GM19468 (cell line): ENCODE measurements around the gene COL6A1.

Source experiments
- ATAC-seq: cut with Tn5 transposase; IDR thresholded peaks from one replicate; pipeline ENCODE4 v1.9.1; 2021; ENCODE audit warnings: mild to moderate bottlenecking, moderate library complexity, moderate number of reproducible peaks; ENCODE audit not compliant: unreplicated experiment; ENCODE audit errors: extremely low read depth

COL6A1 gene, protein sequence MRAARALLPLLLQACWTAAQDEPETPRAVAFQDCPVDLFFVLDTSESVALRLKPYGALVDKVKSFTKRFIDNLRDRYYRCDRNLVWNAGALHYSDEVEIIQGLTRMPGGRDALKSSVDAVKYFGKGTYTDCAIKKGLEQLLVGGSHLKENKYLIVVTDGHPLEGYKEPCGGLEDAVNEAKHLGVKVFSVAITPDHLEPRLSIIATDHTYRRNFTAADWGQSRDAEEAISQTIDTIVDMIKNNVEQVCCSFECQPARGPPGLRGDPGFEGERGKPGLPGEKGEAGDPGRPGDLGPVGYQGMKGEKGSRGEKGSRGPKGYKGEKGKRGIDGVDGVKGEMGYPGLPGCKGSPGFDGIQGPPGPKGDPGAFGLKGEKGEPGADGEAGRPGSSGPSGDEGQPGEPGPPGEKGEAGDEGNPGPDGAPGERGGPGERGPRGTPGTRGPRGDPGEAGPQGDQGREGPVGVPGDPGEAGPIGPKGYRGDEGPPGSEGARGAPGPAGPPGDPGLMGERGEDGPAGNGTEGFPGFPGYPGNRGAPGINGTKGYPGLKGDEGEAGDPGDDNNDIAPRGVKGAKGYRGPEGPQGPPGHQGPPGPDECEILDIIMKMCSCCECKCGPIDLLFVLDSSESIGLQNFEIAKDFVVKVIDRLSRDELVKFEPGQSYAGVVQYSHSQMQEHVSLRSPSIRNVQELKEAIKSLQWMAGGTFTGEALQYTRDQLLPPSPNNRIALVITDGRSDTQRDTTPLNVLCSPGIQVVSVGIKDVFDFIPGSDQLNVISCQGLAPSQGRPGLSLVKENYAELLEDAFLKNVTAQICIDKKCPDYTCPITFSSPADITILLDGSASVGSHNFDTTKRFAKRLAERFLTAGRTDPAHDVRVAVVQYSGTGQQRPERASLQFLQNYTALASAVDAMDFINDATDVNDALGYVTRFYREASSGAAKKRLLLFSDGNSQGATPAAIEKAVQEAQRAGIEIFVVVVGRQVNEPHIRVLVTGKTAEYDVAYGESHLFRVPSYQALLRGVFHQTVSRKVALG

DNA sequence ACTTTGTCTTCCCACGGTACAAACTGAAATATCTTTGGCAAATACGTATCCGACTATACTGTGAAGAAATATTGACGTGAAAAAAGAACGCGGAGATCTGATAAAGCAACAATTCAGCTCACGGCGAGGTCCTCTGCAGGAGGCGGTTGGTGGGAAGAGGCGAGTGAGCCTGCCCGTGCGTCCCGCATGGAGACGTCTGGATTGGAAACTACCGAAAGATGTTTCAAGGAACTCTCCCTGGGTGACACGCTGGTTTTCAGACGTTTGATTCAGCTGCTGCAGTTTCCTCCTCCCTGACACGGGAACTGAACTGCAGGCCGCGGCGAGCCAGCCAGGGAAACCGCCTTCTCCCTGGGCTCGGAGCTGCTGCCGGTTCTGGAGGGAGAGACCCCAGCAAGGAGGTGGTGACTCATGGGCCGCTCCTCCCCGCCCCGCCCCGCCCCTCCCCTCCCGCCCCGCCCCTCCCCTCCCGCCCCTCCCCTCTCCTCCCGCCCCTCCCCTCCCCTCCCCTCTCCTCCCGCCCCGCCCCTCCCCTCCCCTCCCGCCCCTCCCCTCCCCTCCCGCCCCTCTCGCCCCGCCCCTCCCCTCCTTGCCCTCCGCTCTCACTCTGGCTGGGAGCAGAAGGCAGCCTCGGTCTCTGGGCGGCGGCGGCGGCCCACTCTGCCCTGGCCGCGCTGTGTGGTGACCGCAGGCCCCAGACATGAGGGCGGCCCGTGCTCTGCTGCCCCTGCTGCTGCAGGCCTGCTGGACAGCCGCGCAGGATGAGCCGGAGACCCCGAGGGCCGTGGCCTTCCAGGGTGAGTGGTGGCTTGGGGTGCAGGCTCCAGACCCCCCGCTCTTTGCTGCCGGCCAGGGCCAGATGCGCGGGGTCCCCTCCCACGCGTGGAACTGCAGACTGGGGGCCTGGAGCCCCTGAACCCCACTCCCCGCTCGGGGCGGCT is at the start of gene COL6A1:
COL6A1 (plus strand) TSS at position 620 of the 941 bp plus-strand sequence; CDS start at position 701, 81 bp downstream.
- ATAC-seq, result no peak

DNA sequence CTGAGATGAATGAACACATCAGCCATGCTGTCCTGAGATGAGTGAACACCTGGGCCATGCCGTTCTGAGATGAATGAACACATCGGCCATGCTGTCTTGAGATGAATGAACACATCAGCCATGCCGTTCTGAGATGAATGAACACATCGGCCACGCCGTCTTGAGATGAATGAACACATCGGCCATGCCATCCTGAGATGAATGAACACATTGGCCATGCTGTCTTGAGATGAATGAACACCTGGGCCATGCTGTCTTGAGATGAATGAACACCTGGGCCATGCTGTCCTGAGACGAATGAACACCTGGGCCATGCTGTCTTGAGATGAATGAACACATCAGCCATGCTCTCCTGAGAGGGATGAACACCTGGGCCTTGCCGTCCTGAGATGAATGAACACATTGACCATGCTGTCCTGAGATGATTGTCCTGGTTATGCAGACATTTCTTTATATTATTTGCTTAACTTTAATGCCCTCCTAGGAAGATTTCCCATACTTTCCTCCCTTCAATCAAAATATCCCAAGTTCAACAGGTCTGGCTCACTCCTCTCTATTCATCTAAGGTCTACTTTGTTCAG is 48.6 kb upstream of the COL6A1 start:
- no peak for ATAC-seq

DNA sequence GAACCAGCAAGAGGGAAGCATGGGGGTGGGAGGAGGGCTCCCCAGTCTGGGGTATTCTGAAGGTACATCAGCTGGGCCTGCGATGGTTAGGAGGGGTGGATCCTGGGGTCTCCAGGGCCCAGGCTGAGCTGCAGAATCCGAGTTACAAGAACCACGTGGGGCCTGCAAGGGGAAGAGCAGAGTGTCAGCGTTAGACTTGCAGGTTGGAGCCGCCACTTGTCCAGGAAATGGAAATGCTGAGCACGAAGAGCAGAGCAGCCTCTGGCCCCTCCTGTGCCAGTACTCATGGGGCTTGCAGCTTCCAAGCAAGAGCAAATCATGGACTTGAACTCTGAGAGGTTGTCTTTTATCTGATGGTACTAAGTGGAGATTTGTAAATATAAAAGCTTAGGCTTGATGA is 47.5 kb upstream of the COL6A1 start:
- no peak for ATAC-seq

DNA sequence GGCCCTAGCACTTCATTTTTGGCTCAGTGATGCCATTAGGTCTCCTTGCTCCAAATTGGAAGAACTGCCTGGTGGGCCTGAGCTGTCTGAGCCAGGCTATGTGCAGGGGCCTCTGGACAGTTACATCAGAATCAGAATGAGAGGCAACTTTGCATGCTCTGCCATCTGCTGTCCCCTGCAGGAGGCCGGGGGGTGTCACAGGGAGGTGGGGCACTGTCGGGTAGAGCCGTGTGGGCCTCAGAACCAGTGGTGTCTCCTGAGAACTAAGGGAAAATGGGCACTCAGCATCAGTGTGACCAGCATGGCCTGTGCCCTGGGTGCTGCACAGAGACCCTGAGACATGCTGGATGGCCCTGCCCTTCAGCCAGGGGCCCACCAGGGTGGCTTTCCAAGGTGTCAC is 47.0 kb upstream of the COL6A1 start:
- no peak for ATAC-seq

DNA sequence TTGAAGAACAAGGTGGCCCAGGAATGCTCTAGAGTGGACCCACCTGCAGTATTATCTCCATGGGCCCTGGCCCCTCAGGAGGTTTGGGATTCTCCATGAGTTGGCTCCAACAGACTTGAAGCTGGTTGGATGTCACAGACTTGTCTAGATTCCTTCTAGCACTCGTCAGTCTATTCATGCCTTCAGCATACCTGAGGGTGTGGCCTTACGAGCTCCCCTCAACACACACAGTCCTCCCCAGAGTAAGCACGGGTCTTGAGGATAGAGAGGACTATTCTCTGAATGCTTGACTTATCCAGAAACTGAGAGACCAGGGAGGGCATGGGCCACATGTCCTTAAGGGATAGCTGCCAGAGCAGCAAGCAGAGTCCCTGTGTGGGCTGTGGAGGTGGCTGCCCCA is 45.9 kb upstream of the COL6A1 start:
- ATAC-seq, result no peak

DNA sequence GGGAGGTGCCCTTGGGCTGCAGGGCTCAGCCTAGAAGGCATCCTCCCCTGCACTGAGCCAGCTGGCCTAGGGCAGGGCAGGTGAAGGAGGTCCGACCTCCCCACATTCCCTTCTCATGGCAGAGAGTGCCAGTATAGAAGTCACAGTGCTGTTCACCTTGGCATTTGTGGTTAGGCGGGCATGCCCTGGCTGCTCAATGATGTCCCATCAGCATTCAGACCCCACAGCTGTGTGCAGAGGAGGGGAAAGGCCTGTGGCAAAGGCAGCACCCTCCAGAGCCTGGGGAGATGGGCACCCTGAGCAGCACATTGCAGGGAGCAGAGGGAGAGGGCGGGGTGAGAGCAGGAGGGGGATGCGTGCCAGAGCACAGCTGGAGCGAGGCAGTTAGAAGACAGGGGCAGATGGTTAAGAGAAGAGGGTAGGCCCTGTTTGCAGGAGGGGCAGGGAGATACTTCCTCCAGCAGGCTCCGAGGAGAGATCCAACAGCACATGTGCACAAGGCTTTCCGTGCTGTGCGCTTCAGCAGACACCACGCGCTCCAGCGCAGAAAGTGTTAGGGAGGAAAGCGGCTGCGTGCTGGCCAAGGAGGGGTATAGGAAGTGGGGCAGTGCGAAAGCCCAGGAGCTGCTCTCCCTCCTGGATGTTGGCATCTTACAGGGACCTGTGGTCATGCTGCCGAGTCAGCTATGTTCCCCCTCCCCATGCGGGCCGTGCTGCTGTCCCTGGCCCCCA is 43.7 kb upstream of the COL6A1 start:
- ATAC-seq, result no peak

DNA sequence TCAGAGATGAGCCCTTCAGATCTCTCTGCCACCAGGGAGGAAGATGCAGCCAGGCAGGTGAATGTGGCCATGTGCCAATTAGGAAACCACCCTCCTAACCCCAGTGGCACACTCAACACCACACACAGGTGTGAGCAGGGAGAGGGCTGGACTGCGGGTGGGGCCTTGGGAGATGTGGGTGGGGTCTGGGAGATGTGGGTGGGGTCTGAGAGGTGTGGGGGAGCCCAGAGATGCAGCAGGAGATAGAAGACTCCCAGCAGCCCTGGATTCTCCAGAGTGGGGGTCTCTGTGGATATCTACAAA is 43.2 kb upstream of the COL6A1 start:
- no peak for ATAC-seq

DNA sequence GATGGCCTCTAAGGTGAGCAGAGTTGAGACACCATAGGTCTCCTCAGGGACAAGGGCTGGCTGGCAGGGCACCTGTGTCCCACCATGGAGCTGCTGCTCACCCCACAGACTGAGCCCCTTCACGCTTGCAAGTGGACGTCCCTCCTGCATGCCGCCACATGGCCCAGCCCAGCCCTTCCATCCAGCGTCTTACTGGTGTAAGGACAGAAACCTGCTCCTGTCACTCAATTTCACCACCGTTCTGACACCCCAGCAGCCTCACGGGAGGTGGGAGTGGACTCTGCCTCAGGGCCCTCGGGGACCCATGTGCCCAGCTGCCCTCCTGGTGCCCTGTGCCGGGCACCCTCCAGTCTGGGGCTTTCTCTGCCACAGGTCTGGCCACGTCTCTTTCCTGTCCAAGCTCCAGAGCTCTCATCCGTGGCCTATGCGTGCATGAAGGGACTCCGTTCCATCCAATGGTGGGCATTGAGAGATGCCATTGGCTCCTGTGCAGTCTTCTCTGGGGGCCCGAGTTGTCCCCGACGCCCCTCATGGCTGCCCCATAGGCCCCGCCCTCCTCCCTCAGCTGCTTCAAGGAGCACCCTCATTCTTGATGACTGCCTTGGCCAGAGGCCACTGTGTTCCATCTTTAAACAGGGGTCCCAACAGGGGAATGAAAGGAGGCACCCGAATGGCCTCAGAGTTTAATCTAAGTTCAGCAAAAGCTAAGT is 42.6 kb upstream of the COL6A1 start:
- ATAC-seq, result no peak

DNA sequence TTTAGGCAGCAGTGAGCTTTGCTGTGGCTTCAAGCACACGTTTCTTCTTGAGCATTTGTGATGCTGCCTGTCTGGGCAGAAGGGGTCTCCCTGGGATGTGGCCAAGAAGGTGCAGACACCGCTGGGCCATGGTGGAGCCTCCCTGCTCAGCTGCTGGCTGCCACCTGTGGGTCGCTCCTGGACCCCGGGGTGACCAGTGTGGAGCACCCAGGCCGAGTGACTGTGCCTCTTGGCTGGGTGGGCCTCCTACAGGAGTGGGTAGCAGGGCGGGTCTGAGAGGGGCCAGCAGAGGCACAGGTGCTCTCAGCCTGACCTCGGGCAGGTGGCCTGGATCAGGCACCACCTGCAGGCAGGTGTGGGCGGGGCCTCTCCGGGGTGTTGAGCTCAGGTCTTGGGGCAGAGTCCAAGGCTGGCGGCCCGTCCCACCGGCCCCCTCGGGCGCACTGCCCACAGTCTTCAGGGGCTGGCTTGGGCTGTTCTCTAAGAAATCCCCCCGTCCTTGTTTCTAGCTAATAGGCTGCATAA is 42.0 kb upstream of the COL6A1 start:
- ATAC-seq, result no peak

DNA sequence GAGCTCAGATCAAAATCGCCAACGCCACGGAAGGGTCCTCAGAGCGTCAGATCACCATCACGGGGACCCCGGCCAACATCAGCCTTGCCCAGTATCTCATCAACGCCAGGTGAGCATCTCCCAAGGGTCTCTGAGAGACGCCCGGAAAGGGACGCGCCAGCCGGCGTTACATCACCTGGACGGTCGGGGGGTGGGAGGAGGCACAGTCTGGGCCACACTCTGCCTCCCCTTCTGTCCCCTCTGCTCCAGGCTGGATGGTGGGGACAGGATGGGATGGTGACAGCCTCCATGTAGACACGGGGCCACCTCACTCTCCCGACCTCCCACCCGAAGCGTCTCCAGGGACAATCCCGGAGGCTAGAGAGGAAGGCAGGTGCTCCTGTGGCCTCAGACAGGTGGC is 41.5 kb upstream of the COL6A1 start:
- ATAC-seq, result no peak

DNA sequence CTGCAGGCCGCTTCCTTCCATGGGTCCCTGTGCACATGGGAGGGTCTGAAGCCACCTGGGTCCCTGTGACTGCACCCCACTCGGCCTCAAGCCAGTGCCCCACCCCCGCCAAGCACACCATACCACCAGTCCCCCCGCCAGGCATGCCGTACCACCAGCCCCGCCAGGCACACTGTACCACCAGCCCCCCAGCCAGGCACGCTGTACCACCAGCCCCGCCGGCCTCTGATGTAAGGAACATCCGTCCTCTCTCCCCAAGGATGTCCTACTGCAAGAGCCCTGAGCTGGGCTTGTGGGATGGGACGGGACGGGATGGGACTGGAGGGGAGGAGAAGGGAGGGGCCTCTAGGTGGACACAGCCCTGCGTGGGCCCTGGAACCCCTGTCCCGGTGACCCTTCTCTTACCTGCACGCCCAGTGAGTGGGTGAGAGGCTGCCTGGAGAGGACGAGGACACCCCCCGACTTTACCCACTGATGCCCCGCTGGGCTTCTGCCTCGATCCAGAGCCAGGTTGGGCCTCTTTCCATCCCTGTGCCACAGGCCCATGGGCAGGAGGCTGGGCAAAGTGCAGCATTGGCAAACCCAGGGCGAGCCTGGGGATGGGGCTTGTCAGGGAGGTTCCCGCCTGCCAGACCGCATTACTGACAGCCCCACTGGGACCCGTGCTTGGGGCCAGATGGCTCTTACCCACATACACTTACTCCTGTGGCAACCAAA is 40.8 kb upstream of the COL6A1 start:
- no peak for ATAC-seq

DNA sequence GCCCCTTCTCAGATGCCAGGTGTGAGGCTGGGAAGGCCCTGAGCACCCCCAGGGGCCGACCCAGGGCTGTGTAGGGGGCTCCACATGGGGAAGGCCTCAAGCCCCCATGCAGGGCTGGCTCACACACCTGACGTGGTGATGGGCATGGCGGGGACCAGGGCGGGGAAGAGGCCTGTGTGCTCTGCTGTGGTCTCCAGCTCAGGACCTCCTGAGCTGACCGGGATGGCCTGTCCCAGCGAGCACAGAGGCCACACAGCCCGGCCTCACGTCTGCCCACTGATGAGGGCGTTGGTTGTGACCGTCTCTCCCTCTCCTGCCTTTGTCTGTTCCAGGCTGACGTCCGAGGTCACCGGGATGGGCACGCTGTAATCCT is 40.2 kb upstream of the COL6A1 start:
- ATAC-seq, result no peak

DNA sequence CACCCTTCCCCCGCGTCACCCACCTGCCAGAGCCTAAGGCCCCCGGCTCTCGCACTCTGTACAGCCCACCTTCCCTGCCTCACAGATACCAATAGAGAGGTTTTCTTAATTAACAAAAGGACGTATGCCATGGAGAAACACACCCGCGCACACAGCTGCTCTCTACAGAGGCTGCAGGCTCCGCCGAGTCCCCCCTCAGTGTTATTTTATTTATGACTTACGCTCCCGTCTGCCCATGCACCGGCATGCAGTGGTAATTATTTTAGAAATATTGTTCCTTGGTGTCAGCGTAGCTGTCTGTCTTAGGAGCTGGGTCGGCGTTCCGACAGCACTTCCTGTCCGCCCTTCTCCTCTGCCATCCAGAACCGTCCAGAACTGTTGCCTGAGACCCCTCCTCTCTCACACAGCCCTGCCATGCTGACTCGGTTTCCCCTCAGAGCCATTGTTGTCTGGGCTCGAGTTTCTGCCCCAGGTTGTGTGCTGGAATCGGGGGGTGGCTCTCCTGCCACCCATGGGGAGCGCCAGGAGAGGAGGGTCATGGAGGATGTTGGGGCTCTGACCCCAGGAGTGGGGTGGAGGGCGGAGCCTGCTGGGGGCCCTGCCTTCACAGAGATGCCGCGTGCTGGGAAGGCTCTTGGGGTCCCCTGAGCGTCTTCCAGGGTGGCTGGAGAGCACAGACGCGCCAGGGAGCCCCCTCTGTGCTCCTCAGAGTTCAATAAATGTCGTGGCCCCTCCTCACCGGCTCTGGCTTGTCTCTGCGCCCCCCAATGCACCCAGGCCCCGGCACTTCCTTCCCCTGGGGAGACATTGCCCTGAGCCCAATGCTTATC is 39.6 kb upstream of the COL6A1 start:
- ATAC-seq, result no peak

DNA sequence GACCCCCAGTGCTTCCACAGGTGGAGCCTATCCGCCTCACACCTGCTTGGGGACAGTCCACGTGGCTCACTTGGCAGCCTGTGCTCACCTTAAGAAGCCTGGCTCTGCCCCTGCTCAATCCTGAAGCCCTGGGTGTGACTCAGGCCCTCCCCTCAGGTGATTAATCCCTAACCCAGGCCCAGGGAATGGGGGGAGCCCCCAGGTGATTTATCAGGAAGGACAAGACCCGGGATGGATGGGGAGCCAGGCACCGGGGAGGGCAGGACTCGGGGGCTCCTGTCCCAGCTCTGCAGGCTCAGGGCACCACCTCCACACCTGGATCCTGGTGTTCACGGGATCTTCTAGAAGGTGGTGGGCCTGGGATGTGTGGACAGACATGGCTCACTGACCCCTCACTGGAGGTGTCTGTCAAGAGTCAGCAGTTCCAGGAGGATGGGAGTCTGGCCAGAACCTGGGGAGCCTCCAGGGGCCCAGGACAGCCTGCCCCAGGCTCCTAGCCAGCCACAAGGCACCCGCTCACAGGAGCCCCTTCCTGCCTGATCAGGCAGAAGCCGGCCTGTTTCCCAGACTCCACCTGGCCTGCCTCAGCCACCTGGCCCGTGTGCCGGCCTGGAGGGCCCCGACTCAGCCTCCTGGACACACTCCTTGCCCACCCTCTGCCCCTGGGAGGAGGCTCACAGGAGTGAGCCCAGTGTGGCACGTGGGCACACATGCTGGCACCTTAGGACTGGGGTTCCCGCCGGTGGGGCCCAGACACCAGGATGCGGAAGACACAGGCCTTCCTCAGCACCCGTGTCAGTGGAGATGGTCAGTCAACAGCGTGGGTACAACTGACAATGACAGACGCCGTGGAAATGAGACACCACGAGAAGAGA is 38.6 kb upstream of the COL6A1 start:
- ATAC-seq, result no peak

DNA sequence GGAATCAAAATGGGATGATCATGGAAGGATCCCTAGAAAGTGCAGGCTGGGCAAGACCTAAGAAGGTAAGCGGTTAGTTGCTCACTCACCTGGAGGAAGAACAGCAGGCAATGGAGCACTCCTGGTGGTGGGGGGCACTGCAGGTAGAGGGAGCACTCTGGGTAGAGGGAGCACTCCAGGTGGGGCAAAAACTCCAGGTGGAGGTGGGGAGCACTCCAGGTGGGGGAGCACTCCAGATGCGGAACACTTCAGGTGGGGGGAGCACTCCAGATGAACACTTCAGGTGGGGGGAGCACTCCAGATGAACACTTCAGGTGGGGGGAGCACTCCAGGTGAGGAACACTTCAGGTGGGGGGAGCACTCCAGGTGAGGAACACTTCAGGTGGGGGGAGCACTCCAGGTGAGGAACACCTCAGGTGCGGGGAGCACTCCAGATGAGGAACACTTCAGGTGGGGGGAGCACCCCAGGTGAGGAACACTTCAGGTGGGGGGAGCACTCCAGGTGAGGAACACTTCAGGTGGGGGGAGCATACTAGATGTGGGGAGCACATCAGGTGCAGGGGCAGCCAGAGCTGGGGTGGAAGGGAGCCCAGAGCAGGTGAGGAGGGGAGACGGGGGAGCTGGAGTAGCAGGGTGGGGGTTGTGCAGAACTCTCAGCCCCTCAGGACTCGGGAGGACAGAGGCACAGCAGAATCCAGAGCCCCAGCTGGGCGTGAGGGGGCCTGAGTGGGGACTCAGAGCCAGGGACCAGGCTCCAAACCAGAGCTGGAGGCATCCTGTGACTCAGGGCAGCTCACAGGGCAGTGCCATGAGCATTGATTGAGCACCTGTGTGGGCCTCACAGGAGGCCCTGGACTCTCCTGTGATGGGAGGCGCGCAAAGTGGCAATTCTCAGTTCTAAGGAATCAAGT is 37.7 kb upstream of the COL6A1 start:
- ATAC-seq, result no peak
